GM18508 (cell line): ENCODE measurements around the gene ITPRID1.
"Not testable (repeated sequence)": the region's sequence is repeated elsewhere in the genome, so short reads cannot be mapped to it uniquely, and the experiment has no call there.

ENCODE experiments used
- ATAC-seq: cut with Tn5 transposase; IDR thresholded peaks from one replicate; pipeline ENCODE4 v1.9.1; 2021; ENCODE audit warnings: moderate number of reproducible peaks; ENCODE audit not compliant: insufficient read depth, unreplicated experiment

The ITPRID1 gene

DNA sequence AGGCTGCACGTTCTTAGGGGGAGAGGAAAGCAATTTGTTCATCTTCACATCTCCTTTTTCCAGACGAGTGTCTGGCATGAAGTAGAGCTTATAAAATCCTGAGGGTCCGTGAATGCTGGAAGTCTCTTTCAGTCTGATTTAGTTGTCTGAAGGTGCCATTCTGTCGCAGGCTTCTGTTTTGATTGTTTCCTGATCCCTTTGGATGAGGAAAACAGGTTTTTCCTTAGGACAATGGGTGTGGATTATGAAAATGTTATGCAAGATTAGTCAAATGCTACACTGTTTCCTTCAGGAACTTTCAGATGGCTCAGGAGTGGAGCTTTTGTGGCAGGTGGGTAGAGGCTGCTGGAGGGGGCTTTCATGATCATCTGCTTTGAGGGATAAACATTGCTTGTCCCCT, at the start of gene ITPRID1:
Gene ITPRID1 (plus strand): TSS at position 301 of the 400 bp plus-strand sequence. CDS start 38,935 bp downstream, outside the sequence.
- ATAC-seq, result no peak

DNA sequence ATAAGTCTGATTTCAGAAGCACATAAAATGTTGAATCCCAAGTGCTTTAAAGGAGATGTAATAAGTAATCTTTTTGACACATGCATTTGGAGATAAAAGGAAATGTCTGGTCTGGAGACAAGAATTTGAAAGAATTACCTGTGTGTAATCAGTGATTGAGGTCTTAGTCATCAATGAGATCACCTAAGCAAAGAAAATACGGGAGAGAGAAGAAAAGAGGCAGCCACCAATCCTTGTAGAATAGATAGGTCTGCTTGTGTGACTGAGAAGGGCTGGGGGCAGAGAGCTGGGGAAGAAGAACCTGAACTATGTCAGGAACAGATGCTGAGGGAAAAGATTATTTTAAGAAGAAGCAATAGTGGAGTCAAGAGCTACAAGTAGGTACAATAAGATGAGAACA, 49.3 kb upstream of the ITPRID1 start:
- ATAC-seq, result no peak

- ATAC-seq, result no peak
Observed at GRCh38 chr7:31465285-31465684, 48.6 kb upstream of the ITPRID1 start.

GRCh38 chr7:31466036-31466435, 47.9 kb upstream of the ITPRID1 start:
- ATAC-seq, result no peak

DNA sequence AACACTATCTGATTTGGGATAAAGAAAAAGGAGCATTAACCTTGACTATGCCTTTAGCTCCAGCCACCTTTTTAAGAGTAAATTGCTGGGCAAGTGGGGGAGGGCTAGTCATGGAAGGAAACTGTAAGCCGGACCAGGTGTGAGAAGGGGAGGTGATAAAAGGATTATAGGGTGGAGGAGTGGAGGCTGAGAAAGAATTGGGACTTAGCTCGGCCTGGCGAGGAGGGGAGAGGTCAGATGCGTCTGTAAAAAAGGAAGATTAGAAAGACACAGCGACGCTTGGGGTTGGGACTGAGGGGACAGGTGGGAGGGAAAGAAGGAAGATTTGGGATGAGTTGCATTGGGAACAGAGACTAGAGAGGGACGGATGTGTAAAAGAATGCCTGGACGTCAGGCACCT, 43.0 kb upstream of the ITPRID1 start:
- not testable (repeated sequence) for ATAC-seq

GRCh38 chr7:31475368-31475767, 38.5 kb upstream of the ITPRID1 start:
- no peak for ATAC-seq

GRCh38 chr7:31476073-31476745, 37.7 kb upstream of the ITPRID1 start:
- no peak for ATAC-seq

DNA sequence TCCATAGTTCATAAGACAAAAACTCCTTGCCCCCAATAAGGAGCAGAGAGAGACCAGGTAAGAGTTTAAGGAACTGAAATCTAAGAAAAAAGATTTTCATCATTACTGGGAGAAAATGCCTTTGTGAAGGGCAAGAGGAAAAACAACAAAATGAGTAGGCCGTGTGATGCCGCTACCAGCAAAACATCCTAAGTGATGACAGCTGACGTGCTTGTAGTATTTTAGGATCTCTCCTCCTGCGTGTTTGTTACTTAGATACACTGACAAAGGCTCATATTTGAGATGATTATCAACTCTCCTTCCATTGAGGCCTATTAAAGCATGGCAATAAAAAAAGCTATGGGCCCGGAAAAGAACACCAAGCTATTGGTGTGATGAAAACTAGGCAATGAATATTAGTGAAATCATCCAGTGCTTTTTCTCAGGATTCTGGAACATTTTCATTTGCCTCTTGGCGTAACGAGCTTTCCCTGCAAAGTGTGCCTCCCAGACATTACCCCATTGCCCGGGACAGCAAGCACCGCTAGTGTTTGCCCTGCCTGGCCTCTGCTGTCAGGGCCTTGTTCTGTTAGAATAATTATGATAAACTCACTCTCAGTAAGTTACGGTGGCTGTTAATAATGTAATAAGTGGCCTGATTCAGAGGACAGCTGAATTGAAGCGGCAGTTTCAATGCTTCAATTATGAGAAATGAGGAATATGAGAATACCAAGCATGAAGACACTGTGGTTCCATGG, 36.8 kb upstream of the ITPRID1 start:
- no peak for ATAC-seq

- no peak for ATAC-seq
Observed at GRCh38 chr7:31478018-31478417, 35.9 kb upstream of the ITPRID1 start.

DNA sequence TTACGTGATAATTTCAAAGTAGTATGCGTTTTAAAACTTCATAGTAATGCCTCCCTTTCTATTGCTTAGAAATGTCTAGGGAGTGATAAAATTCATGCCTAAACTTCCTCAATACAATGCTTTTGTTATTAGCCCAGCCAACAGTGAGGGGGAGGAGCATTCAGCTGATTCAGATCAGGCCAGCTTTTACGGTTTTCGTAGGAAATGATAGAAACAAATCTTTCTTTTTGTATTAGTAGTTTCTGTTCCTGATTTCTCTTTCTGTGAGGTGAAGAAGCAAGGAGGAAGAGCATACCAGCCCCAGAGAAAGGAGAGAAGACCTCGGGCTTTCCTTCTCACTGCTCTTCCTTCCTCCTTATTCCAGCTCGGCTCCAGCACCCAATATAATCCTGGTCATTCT, 35.2 kb upstream of the ITPRID1 start:
- ATAC-seq, result peak; percentile 89

DNA sequence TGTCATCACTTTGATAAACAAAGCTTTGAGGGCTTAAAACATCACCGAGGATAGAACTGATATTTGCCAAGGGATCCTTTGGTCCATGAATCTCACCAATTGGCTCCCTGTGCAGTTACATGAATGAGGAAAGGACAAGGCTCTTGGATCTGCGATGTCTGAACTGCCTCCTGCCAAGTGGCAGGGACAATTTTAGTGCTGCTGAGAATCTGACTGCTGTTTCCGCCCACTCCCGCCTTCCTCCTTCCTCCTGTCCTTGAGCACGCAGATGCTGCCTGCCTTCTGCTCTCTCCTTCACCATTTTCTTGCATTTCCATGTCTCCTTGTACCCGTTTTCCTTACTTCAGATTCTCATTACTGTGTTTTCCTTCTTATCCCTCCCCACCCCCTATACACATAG, 26.8 kb upstream of the ITPRID1 start:
- no peak for ATAC-seq

- no peak for ATAC-seq
Observed at GRCh38 chr7:31487476-31487875, 26.4 kb upstream of the ITPRID1 start.

DNA sequence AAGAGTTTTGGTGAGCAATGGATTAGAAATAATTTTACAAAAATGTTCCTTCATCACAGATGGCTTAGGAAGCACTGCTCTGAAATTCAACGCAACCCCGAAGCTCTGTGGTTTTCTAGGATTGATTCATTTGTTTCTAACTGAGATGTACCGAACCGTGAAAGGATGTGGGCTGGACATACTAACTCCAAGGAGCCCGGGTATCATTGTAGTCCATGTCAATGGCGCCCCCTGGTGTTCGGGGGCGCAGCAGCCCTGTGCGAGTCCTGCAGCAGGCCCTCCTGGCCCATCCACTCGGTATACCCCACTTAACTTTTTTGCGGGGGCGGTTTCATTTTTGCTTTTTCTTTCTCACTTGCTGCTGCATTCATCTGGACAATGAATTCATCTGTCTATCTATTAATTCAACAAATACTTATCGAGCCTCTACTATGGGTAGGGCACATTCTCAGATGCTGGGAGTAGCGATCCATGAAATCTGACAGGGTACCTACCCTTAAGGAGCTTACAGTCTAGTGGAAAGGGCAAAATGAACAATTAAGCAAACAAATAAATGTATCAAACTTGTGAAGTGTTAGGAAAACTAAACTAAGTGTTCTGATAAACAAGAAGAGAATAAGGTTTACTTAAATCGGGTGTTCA, 25.2 kb upstream of the ITPRID1 start:
- peak; percentile 91 for ATAC-seq

DNA sequence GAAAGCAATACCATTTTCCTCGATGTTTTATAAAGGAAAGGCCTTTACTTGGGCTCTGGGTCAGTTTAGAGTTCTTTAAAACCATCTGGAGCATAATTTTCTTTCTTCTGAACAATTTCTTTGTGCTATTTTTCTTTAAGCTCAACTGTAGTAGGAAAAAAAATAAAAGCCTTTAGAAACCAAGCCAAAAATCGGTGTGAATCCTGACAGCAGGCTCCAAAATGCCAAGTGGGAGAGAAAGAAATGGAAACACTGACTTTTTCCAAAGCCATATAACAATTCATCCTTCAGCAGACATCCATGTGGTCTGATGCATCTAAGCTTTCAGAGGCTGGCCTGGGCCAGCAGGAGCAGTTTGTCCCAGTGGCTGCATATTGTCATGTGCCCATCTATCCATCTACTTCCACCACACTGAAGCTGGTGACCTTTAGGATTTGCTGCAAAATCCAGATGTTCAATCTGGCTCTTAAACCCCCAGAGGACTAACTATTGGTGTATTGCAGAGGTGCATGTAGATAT, 23.0 kb upstream of the ITPRID1 start:
- no peak for ATAC-seq

DNA sequence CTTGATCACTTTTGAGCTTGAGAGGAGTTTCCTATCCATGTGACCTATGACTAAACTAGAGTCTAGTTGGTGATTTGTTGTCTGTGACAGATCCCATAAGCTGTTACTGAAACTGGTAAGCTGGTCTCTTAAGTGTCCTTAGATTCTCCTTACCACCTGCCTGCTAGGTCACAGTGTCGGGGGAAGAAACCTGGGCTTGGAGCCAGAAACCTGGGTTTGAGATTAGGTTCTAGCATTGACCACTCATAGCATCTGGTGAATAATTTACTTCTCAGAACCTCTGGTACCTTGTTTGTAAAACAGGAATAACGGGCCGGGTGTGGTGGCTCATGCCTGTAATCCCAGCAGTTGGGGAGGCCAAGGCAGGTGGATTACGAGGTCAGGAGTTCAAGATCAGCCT, 21.8 kb upstream of the ITPRID1 start:
- no peak for ATAC-seq

DNA sequence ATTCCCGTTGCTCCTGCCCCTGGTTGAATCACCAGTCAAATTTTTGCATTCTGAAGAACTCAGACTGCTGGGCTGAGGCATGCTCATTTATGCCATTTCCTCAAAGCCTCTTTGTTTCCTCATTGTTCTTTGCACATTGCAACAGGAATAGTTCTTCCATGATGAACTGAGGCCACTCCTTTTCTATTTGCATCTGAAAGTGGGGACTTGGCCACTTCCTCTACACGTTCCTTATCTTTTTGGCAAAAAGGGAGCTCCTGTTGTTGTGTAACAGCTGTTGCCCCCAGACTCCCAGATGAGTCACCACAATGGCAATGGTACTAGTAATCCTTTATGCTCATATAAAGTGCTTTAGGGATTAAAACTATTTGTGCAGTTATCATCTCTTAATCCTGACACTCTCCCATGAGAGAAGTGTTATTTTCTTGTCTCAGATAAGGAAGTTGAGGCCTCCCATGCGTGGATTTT, 20.1 kb upstream of the ITPRID1 start:
- no peak for ATAC-seq

DNA sequence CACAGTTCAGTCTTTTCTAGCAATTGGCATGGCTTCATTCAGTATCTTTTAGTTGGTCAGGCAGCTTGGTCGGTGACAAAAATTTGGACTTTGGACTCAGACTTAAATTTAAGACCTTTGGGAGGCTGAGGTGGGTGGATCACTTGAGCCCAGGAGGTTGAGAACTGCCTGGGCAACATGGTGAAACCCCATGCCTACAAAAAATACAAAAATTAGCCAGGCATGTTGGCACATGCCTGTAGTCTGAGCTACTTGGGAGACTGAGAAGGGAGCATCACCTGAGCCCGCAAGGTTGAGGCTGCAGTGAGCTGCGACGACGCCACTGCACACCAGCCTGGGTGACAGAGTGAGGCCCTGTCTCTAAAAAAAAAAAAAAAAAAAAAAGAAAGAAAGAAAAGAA, 19.5 kb upstream of the ITPRID1 start:
- ATAC-seq, result no peak

DNA sequence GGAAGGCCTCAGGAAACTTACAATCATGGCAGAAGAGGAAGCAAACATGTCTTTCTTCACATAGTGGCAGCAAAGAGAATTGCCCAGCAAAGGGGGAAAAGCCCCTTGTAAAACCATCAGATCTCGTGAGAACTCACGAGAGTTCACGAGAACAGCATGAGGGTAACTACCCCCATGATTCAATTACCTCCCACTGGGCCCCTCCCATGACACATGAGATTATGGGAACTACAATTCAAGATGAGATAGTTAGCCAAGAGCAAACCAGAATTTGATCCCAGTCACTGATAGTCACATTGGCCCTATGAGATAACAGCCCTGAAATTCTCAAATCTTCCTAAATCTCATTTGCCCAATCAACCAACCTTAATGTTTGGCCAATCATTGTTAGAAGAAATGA, 18.2 kb upstream of the ITPRID1 start:
- no peak for ATAC-seq

DNA sequence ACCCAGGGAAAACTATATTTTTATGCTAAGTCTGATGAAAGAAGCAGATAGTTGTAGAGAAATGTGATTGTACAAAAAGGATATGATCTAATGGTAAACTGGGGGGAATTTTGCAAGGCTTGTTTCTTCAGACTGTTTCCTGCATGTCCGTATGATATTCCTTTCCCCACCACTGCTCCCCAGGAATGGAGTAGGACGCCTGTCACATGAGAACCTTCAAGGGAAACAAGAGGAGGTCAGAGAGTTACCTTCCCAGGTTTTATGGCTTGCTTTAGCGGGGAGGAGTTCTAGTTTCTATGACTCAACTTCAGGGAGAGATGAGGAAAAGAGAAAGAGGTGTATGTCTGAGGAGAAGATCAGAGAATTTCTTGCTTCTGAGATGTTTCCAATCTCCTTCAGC, 16.4 kb upstream of the ITPRID1 start:
- ATAC-seq, result no peak

DNA sequence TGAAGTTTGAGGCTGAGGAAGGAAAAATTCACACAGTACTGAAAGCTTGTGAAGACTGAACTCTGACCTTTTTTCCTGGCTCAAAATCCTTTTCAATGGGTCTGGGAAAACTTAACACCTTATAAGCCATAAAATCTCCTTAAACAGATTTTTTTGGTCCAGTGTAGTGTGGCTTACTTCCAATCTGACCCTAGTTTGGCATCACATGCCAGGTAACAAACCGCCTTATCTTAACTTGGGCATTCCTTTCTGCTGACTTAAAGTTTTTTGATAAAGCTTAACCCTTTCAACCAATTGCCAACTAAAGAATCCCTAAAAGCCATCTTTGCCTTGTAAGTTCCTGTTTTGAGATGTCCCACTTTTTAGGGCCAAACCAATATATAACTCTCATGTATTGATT, 13.2 kb upstream of the ITPRID1 start:
- no peak for ATAC-seq

DNA sequence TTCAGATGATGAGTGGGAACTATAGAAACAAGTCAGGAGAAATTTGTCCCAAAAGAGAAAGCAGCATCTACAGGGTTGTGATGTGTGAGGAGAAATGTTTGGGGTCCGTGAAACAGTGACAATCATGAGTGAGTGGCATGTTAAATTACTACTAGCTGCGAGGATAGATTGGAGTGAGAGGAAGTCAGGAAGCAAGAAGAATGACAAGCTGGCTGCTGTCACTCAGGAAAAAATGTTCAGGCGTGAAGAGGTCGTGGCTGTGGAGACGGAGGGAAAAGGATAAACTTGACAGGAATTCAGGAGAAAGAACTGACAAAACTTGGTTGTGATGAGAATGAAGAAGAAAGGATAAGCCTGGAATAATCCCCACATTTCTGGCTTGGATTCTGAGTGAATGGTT, 5.1 kb upstream of the ITPRID1 start:
- no peak for ATAC-seq
